SH-SY5Y (cell line): Measurements from ENCODE around the gene UBD.

ENCODE experiments used
- GATA2 ChIP-seq: IDR thresholded peaks from 2 replicates; pipeline ENCODE4 v1.6.1; 2011; ENCODE audit warnings: mild to moderate bottlenecking, low read depth, low read length
- GATA3 ChIP-seq: IDR thresholded peaks from 2 replicates; pipeline ENCODE4 v1.6.1; 2011; ENCODE audit warnings: low read depth, mild to moderate bottlenecking, low read length, moderate library complexity

Gene UBD

DNA sequence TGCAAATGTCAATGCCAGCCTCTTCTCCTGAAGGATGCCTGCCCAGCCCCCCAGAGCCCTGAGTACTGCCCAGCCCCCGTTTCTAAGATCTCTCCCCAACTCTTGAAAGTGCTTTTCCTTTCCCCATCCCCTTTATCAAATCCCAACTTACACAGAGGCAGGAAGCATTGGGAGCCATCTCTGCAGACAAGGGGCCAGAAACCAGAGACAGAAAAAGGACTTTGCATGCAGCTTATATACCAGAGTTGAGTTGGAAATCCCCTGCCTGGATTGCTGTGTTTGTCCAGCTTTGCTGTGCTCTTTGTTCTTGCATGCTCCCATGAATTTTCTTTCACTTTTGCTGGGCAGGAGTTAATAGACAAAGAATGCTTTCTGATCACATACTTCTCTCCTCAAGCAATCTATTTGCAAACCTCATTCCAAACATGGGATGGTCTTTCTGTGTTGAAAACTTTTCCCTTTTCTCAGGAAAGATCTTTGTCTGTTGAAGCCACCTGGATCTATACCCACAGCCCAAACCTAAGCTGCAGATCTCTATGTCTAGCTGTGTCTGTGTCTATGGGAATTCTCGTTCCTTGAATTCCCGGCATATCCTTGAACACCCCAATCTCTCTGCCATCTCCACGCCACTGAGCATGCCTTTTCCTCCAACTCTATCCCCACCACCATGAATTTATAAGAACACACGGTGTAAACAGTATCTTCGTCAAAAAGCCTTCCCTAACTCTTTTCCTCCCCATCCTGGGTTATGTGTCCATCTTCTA is at the start of gene UBD:
UBD (minus strand) TSS at position 209 of the 764 bp plus-strand sequence; CDS start at position 178, 31 bp downstream.
- TF ChIP-seq GATA2 (no peak), GATA3 (no peak)

DNA sequence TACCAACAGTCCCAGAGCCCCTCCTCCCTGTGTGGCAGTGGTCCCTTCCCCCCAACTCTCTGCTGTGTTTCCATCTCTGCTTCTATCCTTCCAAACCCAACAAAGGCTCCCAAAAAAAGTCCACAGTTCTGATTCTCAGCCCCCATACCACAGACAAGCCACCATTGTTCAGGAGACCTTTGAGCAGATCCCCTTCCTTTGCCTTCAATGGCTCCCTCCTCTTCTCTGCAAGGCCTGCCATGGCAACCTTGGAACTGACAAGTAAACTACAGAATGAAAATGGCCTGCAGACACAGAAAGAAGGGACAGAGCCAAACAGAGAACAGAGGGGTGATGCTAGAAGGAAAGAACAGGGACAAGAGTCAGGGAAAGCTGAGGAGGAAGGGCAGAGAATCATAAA is 48.6 kb upstream of the UBD start:
- TF ChIP-seq GATA3 (no peak), GATA2 (no peak)

DNA sequence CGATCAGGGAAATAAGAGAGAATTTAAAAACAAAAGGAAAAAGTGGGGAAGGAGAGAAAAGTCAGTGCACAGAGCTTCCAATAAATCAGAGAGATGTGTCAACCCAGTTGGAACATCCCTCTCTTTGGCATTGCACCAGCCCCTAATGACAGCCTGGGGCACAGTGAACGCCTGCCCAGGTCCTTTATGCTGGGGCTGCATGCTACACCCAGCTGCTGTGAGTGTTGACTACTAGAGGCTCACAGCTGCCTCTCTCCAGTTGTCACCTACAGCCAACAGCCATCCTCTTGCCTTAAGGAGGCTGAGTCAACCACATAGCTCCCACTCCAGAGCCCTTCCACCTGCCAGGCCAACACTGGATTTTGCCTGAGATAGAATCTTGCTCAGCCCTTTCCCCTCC is 44.4 kb upstream of the UBD start:
- TF ChIP-seq GATA2 (no peak), GATA3 (no peak)

DNA sequence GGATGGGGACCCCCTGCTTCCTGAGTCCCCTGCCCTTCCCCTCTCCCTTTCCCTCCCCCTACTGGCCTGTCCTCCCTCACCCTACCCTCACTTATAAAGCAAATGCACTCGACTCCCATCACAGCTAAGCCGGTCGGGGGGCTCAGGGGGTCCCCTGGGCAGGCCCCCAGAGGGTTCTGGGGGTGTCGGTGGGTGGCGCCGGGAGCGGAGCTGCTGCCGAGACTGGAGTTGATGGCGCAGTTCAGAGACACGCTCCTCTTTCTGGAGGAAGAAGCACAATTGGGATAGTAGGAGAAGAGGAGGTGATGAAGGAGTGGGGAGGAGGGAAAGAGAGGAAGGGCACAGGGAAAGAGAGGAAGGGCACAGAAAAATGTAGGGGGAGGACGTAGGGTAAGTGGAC is 43.9 kb upstream of the UBD start:
- TF ChIP-seq GATA2, result no peak
- TF ChIP-seq GATA3, result no peak

DNA sequence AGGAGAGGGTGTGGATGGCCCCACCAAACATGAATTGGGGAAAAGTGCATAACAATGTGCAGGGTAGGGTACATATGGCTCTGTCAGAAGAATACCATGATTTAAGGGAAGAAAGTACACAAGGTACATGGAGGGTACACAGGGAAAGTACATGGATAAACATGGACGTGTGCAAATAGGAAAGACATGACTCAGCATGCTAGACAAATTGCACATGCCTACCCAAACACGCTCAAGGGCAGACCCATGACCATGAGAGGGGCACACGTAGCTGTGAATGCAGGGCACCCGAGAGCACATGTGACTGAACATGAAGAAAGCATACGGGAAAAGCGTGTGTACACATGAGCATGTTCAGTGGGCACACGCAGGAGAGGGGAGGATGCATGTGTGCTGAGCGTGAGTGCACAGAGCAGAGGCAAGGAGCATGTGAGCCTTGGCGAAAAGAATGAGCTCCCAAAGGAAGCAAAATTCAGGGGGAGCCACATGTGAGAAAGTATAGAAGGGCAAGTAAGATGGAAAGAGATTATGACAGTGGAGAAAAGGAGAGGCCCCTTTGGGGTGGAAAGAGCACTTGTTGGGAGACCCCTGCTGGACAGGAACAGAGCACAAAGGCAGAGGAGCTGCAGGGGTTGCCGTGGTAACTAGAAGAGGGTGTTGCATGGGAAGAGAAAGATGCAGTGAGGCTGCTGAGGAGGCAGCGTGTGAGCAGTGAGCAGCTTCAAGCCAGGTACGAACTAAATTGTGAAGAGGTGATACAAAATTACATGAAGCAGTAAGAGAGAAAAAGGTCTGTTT is 43.2 kb upstream of the UBD start:
- TF ChIP-seq GATA3, result no peak
- TF ChIP-seq GATA2, result no peak

DNA sequence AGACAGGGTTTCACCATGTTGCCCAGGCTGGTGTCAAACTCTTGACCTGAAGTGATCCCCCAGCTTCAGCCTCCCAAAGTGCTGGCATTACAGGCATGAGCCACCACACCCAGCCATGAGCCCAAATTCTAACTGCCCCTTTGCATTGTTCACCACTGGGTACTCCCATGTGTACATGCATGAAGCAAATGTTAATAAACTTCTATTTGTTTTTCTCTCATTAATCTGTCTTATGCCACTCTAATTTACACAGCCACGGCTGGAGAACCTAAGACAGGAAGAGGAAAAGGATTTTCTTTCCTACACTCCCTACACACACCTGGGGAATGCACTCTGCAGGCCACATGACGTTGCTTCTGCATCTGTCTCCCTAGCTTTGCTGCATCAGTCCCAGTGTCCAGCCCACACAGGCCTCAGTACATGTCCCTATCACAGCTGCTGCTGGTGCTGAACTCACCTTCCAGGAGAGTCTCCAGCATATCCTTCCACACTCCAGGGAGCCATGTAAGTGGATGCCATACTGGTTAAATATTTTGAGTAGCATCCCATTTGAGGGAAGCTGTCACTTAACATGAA is 38.7 kb upstream of the UBD start:
- TF ChIP-seq GATA3 (no peak), GATA2 (no peak)

DNA sequence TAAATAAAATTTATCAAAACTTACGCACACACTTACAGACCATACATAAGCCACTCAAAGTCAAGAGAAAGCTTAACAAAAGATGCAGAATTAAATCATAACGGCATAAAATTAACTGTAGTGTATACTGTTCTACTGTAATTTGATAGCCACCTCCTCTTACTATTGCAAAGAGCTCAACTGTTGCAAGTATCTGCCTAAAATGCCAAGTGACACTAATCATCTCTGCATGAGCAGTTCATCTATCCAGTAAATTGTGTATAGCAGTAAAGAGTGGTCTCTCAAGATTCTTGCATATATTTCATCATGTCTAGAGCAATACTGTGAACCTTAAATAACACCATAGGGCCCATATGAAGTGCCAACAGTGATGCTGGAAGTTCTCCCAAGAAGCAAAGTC is 37.7 kb upstream of the UBD start:
- TF ChIP-seq GATA2 (no peak), GATA3 (no peak)

DNA sequence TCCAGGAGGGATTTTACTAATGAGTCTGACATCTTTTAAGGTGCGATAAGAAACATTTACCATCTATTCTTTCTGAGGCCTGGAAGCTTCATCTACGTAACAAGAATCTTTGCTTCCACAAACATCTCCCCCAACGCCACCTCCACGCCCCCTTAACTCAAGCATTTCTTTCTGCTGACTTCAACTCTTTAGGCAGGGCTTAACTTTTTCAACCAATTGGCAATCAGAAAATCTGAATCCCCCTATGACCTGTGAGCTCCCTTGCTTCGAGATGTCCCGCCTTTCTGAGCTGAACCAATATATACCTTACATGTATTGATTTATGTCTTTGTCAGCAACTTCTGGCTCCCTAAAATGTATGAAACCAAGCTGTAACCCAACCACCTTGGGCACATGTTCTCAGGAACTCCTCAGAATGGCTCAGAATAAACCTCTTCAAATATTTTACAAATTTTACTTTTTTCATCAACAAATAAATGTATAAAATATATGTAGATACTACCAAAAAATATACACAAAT is 36.9 kb upstream of the UBD start:
- TF ChIP-seq GATA2, result no peak
- no peak for TF ChIP-seq GATA3

DNA sequence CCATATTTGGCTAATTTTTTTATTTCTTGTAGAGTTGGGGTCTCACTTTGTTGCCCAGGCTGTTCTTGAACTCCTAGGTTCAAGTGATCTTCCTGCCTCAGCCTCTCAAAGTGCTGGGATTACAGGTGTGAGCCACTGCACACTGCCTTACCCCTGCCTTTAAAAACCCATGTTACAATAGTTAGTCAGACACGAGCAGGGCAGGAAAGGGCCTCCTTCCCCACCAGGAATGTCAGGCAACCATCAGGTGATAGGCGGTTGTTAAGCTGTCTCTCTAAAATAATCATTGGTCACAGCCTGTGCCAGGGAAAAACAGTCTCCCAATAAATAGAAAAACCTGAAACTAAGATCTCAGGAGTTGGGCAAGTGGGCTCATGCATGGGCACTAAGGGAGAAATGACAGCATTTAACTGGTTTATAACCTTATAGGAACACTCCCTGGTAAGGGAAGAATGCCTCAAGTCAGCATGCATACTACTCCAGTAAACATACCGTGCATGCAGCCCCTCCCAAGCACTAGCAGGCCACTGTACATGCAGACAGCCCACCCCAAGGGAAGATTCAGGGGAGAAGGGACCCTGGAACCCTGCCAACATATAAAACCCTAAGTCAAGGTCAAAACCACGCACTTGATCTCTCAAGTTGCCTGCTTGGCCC is 33.8 kb upstream of the UBD start:
- TF ChIP-seq GATA3, result no peak
- no peak for TF ChIP-seq GATA2

DNA sequence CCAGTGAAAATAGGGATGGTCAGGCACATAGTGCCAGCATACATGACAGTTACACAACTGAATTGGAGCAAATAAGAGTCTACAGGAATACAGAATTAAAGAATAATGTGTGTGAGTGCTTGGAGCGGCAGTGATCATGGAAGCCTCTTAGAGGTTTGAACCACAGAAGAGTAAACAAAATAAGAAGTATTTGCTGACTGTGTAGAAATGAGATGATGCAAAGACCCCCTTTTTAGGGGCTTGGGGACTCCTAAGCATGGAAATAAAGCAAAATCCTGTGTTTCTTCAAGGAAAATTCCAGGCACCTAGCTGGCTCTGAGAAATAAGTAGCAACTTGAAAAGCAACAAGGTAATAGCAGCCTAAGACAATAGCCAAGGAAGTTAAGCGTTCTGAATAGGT is 32.1 kb upstream of the UBD start:
- TF ChIP-seq GATA2 (no peak), GATA3 (no peak)

DNA sequence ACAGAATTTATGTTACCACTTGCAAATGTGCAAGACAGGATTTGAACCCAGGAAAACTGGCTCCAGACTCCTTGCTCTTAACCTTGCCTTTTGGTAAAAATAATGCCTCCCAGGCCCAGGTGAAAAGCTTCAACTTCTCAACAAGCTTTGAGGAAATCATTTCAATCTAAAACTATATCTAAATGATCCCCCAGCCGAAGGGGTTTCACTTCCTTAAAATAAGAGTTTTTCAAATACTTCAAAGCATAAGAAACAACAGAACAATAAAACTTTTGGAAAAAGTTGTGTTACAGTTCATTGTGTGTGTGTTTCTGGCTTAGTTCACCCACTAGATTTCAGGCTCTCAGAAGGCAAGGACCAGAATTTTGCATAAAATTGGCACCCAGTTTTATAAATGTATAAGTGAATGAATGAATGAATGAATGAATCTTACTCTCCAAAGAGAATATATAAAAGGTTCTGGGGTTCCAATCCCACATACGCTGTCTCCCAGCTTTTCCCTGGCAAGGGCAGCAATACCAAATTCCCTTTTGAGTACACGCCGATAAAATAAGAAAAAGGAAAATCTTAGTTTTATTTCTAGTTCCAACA is 30.8 kb upstream of the UBD start:
- TF ChIP-seq GATA3 (no peak), GATA2 (no peak)

DNA sequence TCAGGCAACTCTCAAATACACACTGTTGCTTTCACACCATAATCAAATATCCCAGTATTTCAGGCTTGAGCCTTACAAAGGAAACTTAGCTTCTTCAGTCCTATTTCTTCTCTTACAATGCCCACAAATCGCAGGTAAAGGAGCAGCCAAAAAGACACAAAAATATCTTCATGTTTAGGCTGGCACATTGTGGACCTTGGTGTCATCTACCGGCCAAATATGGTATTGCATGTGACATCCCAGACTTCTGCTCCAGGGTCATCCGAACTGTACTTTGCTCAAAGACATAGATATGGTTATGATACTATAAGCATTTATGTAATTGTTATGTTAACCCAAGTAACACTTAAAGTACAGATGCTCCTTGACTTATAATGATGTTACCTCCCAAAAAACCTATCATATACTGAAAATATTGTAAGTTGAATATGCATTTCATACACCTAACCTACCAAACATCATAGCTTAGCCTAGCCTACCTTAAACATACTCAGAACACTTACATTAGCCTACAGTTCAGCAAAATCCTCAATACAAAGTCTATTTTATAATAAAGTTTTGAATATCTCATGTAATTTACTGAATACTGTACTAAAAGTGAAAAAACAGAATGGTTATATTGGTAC is 30.0 kb upstream of the UBD start:
- TF ChIP-seq GATA3 (no peak), GATA2 (no peak)

DNA sequence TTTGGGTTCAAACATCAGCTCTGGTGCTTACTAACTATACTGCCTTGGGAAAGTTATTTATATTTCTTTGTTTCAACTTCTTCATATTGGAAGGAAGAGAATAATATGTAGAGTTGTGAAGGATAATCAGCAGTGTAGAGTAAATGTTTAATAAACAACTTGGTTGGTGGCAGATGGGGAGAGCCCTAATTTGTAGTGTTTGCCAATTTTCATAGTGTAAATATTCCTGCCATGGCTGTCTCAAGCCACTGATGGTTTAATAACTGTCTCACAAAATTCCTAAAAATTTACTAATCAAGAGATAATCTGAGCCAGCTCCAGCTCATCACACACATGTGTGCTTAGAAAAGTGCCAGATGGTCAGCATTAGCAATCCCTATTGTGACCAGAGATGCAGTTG is 25.3 kb upstream of the UBD start, which contains the start of gene OR2H2:
OR2H2 (plus strand) TSS at position 301 of the 400 bp plus-strand sequence. CDS start 2,824 bp downstream, outside the sequence.
- TF ChIP-seq GATA2 (no peak), GATA3 (no peak)
